Keratinocyte (primary cell): ENCODE data around the gene HRH3. TPM values are rescaled to one million over a fixed set of nuclear protein-coding genes. Genes with fewer than 3 reads are reported as not detected.

Experiments
- DNase-seq: peaks from one replicate; pipeline ENCODE4 v3.0.0-alpha.2; 2011; ENCODE audit warnings: low read depth, missing footprints, low spot score
- FAIRE-seq: peaks from 2 replicates; lab custom pipeline; 2011; peaks lifted over from hg19 to GRCh38; lab: Jason Lieb, UNC
- H2AFZ ChIP-seq: 2 replicates; pipeline ENCODE4 v1.6.0; 2012; ENCODE audit warnings: low read length, control low read depth, inconsistent platforms; ENCODE audit not compliant: control insufficient read depth
- H3K27ac ChIP-seq: 2 replicates; pipeline ENCODE4 v1.5.1; 2011; ENCODE audit warnings: low read length; ENCODE audit not compliant: control insufficient read depth, insufficient read depth
- H3K27me3 ChIP-seq: 3 replicates; pipeline ENCODE4 v1.6.0; 2011; ENCODE audit warnings: low read length; ENCODE audit not compliant: control insufficient read depth, insufficient read depth; ENCODE audit errors: extremely low read depth
- H3K36me3 ChIP-seq, 2 experiments: 2 replicates in 1 of 2; 3 replicates in 1 of 2; pipeline ENCODE4 v1.5.1; 2011; ENCODE audit warnings: low read length in 2 of 2, mild to moderate bottlenecking in 1 of 2; ENCODE audit not compliant: control insufficient read depth in 2 of 2, insufficient read depth in 2 of 2; ENCODE audit errors: extremely low read depth in 1 of 2
- H3K4me1 ChIP-seq: 3 replicates; pipeline ENCODE4 v1.5.1; 2011; ENCODE audit warnings: low read length; ENCODE audit not compliant: control insufficient read depth, insufficient read depth; ENCODE audit errors: extremely low read depth
- H3K4me2 ChIP-seq: 3 replicates; pipeline ENCODE4 v1.6.0; 2011; ENCODE audit warnings: low read depth, low read length; ENCODE audit not compliant: control insufficient read depth, insufficient read depth; ENCODE audit errors: extremely low read depth
- H3K4me3 ChIP-seq, 3 experiments: fragments of 200-600 bp in 1 of 3; sonication (generic) in 1 of 3; 2 replicates in 2 of 3; 3 replicates in 1 of 3; pipeline ENCODE4 v1.5.1; 2011 to 2016; ENCODE audit warnings: low read length in 3 of 3, mild to moderate bottlenecking in 3 of 3, control low read depth in 2 of 3, inconsistent platforms in 1 of 3, low read depth in 1 of 3, mixed read lengths in 1 of 3, mixed run types in 1 of 3, moderate library complexity in 1 of 3; ENCODE audit not compliant: control insufficient read depth in 2 of 3, insufficient read depth in 2 of 3; ENCODE audit errors: extremely low read depth in 1 of 3
- H3K79me2 ChIP-seq: 2 replicates; pipeline ENCODE4 v1.6.0; 2012; ENCODE audit warnings: low read length; ENCODE audit not compliant: control insufficient read depth, insufficient read depth
- H3K9ac ChIP-seq: 3 replicates; pipeline ENCODE4 v1.6.0; 2011; ENCODE audit warnings: low read length; ENCODE audit not compliant: control insufficient read depth, insufficient read depth; ENCODE audit errors: extremely low read depth
- H3K9me1 ChIP-seq: 3 replicates; pipeline ENCODE4 v1.6.0; 2011; ENCODE audit warnings: low read length; ENCODE audit not compliant: control insufficient read depth, insufficient read depth; ENCODE audit errors: extremely low read depth
- H3K9me3 ChIP-seq: 2 replicates; pipeline ENCODE4 v1.5.1; 2012; ENCODE audit warnings: low read depth, low read length; ENCODE audit not compliant: control insufficient read depth
- H4K20me1 ChIP-seq: 3 replicates; pipeline ENCODE4 v1.6.0; 2011; ENCODE audit warnings: low read length; ENCODE audit not compliant: control insufficient read depth, insufficient read depth; ENCODE audit errors: extremely low read depth
- EZH2 ChIP-seq: IDR thresholded peaks from one replicate; pipeline ENCODE4 v1.6.1; 2012; ENCODE audit warnings: inconsistent platforms, mild to moderate bottlenecking, low read length, moderate library complexity
- dilution Hi-C: fragments of 300-500 bp; cut with MboI; formaldehyde crosslinking; loops from one replicate; pipeline ENCODE4 v1.7.0; 2020; ENCODE audit warnings: low sequenced_read_pairs; ENCODE audit not compliant: extremely low pct_ligation_motif_present
- polyA plus RNA-seq, 5 experiments: library from polyadenylated mRNA; depleted of rRNA in 3 of 5; stranded (reverse) in 3 of 5; stranded (forward) in 1 of 5; unstranded in 1 of 5; fragments of >200 nt; gene quantifications; 1 replicate in 1 of 5; 2 replicates in 3 of 5; 3 replicates in 1 of 5; pipeline versions ENCODE4 v1.2.1 to v1.2.3, GENCODE V29; 2011 to 2012; ENCODE audit warnings: missing spikeins in 2 of 5, low read depth in 1 of 5, low replicate concordance in 1 of 5
- TF ChIP-seq, protein P1 (sequence below), 3 experiments: IDR thresholded peaks in 1 of 3; conservative IDR thresholded peaks in 1 of 3; optimal IDR thresholded peaks in 1 of 3; 2 replicates in 2 of 3; 3 replicates in 1 of 3; pipeline versions ENCODE3 to v1.5.1; 2011; ENCODE audit warnings: low read length in 3 of 3, mild to moderate bottlenecking in 3 of 3, moderate library complexity in 2 of 3, control low read depth in 1 of 3, inconsistent platforms in 1 of 3; ENCODE audit not compliant: insufficient read depth in 2 of 3; ENCODE audit errors: extremely low read depth in 1 of 3

The HRH3 gene
- polyA plus RNA-seq, 1 donor (not counting 4 experiments of a cell fraction or from before 2014, with no cell fraction given) = not detected

DNA sequence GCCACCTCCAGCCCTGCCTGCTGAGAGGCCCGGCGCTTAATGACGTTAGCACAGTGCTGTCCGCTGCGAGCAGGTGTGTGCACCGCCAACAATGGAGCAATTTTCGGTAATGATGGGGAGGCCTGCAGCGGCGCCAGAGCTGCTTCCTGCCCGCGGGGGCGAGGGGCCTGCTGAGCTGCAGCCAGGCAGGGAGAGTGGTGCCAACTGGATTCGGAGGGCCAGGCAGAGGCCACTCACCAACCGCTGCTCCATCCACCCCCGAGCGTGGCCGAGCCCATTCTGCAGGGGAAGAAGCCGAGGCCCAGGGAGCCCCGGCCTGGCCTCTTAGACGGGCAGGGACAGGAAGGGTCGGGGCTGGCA, 9.6 kb downstream of the HRH3 start:
- Histone ChIP-seq H3K9me3 (no peaks in the 10 kb centered on the region), H3K36me3 (no peaks in the 10 kb centered on the region), H4K20me1 (peaks cover 12% of the 10 kb centered on the region), H3K79me2 (no peaks in the 10 kb centered on the region), H3K4me2 (no peak overlapping the region), H3K9me1 (no peaks in the 10 kb centered on the region), H3K4me3 (no peak overlapping the region), H3K4me1 (peaks cover 9% of the 10 kb centered on the region), H3K9ac (no peak overlapping the region), H3K27me3 (peaks cover 44% of the 10 kb centered on the region), H2AFZ (no peak overlapping the region), H3K27ac (no peak overlapping the region)
- DNase-seq (no peak), FAIRE-seq (no peak)
- no peak for TF ChIP-seq EZH2
- TF ChIP-seq, protein P1, sequence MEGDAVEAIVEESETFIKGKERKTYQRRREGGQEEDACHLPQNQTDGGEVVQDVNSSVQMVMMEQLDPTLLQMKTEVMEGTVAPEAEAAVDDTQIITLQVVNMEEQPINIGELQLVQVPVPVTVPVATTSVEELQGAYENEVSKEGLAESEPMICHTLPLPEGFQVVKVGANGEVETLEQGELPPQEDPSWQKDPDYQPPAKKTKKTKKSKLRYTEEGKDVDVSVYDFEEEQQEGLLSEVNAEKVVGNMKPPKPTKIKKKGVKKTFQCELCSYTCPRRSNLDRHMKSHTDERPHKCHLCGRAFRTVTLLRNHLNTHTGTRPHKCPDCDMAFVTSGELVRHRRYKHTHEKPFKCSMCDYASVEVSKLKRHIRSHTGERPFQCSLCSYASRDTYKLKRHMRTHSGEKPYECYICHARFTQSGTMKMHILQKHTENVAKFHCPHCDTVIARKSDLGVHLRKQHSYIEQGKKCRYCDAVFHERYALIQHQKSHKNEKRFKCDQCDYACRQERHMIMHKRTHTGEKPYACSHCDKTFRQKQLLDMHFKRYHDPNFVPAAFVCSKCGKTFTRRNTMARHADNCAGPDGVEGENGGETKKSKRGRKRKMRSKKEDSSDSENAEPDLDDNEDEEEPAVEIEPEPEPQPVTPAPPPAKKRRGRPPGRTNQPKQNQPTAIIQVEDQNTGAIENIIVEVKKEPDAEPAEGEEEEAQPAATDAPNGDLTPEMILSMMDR (optimal IDR thresholded peaks at IDR 0.05 in 1 of 3, IDR thresholded peaks at IDR 0.05 in 1 of 3, conservative IDR thresholded peaks at IDR 0.05 in 1 of 3; ENCODE audit: extremely low read depth in 1 of 3, insufficient read depth in 2 of 3, low read length in 3 of 3) = no peak
- dilution Hi-C loops = no loop called here

DNA sequence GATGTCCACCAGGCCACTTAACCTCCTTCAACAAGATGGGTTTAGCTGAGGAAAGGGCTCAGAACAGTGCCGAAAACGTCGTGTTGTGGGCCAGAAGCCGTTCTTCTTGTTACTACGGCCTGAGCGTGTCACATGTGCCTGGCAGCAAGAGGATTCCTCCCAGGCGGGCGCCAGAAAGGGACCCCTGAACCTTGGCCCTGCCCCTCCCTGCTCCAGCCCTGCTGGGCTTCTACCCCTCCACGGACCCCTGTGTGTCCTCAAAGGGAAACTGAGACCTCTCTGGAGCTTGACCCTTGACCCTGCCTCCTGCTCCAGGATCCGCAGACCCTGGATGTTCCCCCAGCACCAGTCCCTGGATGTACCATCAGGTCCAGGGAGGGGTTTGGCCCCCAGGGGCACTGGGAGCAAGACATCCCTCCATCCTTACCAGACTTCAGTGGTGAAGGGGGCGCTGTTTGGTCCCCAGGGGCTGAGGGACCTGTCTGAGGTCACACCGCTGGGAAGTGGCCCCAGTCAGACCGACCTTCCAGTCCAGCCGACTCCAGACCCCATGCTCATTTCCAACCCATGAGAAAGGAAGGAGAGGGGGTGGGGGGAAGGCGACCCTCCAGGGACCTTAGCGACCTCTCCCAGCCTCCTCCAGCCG, 10.1 kb downstream of the HRH3 start:
- Histone ChIP-seq H2AFZ (no peak overlapping the region), H3K9ac (no peak overlapping the region), H3K4me2 (no peak overlapping the region), H3K27ac (no peak overlapping the region), H3K4me3 (no peak overlapping the region), H3K9me3 (no peaks in the 10 kb centered on the region), H3K4me1 (peaks cover 9% of the 10 kb centered on the region), H3K36me3 (no peaks in the 10 kb centered on the region), H3K9me1 (no peaks in the 10 kb centered on the region), H3K79me2 (no peaks in the 10 kb centered on the region), H4K20me1 (peaks cover 12% of the 10 kb centered on the region), H3K27me3 (peaks cover 39% of the 10 kb centered on the region)
- FAIRE-seq (no peak), DNase-seq (no peak)
- TF ChIP-seq, protein P1 (optimal IDR thresholded peaks at IDR 0.05 in 1 of 3, IDR thresholded peaks at IDR 0.05 in 1 of 3, conservative IDR thresholded peaks at IDR 0.05 in 1 of 3; ENCODE audit: extremely low read depth in 1 of 3, insufficient read depth in 2 of 3, low read length in 3 of 3) = no peak
- TF ChIP-seq EZH2 = no peak
- dilution Hi-C loops = no loop called here
